ENCODE data around the gene ITGAL.

The ITGAL gene

GRCh38 chr16:30555315-30556124, 83.0 kb downstream of the ITGAL start:
- Histone ChIP-seq H3K4me2 (ENCODE audit: low read length) (no peak overlapping the region), H2AFZ (ENCODE audit: low read depth, low read length) (no peak overlapping the region), H3K36me3 (replicated peaks; ENCODE audit: low read depth, low read length) (peaks cover 18% of the 10 kb centered on the region), H3K4me1 (ENCODE audit: low read length) (peaks cover 17% of the 10 kb centered on the region), H3K27me3 (ENCODE audit: low read depth, low read length) (no peaks in the 10 kb centered on the region), H3K79me2 (ENCODE audit: low read length) (peaks cover 18% of the 10 kb centered on the region), H3K4me3 (ENCODE audit: low read length) (no peak overlapping the region), H3K9me3 (ENCODE audit: insufficient read depth, low read length) (no peaks in the 10 kb centered on the region), H4K20me1 (ENCODE audit: insufficient read depth, low read length) (no peaks in the 10 kb centered on the region), H3K9ac (ENCODE audit: low read length) (no peak overlapping the region), H3K27ac (ENCODE audit: low read length) (no peak overlapping the region)
- TF ChIP-seq CTCF (IDR thresholded peaks at IDR 0.05; ENCODE audit: low read depth, low read length) = no peak
- no peak for TF ChIP-seq EZH2phosphoT487 (IDR thresholded peaks at IDR 0.05; ENCODE audit: low read depth)

- peaks cover 17% of the 10 kb centered on the region for H3K4me1 ChIP-seq (ENCODE audit: low read length)
- H2AFZ ChIP-seq (ENCODE audit: low read depth, low read length) = no peak overlapping the region
- H4K20me1 ChIP-seq (ENCODE audit: insufficient read depth, low read length) = no peaks in the 10 kb centered on the region
- no peaks in the 10 kb centered on the region for H3K27me3 ChIP-seq (ENCODE audit: low read depth, low read length)
- H3K79me2 ChIP-seq (ENCODE audit: low read length) = peaks cover 18% of the 10 kb centered on the region
- peaks cover 18% of the 10 kb centered on the region for H3K36me3 ChIP-seq (replicated peaks; ENCODE audit: low read depth, low read length)
- no peaks in the 10 kb centered on the region for H3K9me3 ChIP-seq (ENCODE audit: insufficient read depth, low read length)
- no peak overlapping the region for H3K4me2 ChIP-seq (ENCODE audit: low read length)
- H3K9ac ChIP-seq (ENCODE audit: low read length) = no peak overlapping the region
- no peak for TF ChIP-seq CTCF (IDR thresholded peaks at IDR 0.05; ENCODE audit: low read depth, low read length)
- TF ChIP-seq EZH2phosphoT487 (IDR thresholded peaks at IDR 0.05; ENCODE audit: low read depth) = no peak
- H3K4me3 ChIP-seq (ENCODE audit: low read length) = no peak overlapping the region
- no peak overlapping the region for H3K27ac ChIP-seq (ENCODE audit: low read length)
These were observed 83.6 kb downstream of the ITGAL start for GRCh38 chr16:30556125-30556473.

- TF ChIP-seq EZH2phosphoT487 (IDR thresholded peaks at IDR 0.05; ENCODE audit: low read depth) = no peak
- no peak for TF ChIP-seq CTCF (IDR thresholded peaks at IDR 0.05; ENCODE audit: low read depth, low read length)
- Histone ChIP-seq H3K4me2 (ENCODE audit: low read length) (peak overlapping the region; percentile 99), H3K4me3 (ENCODE audit: low read length) (peak overlapping the region; percentile 86), H3K79me2 (ENCODE audit: low read length) (peaks cover 18% of the 10 kb centered on the region), H3K27ac (ENCODE audit: low read length) (peak overlapping the region; percentile 76), H2AFZ (ENCODE audit: low read depth, low read length) (peak overlapping the region; percentile 54; the same call in 1 of the 2 replicates), H4K20me1 (ENCODE audit: insufficient read depth, low read length) (no peaks in the 10 kb centered on the region), H3K27me3 (ENCODE audit: low read depth, low read length) (no peaks in the 10 kb centered on the region), H3K36me3 (replicated peaks; ENCODE audit: low read depth, low read length) (peaks cover 15% of the 10 kb centered on the region), H3K9ac (ENCODE audit: low read length) (peak overlapping the region; percentile 80), H3K4me1 (ENCODE audit: low read length) (peaks cover 20% of the 10 kb centered on the region), H3K9me3 (ENCODE audit: insufficient read depth, low read length) (no peaks in the 10 kb centered on the region)
These were observed 85.1 kb downstream of the ITGAL start for GRCh38 chr16:30557707-30557956.

- H2AFZ ChIP-seq (ENCODE audit: low read depth, low read length) = peak within 1 kb of the TSS; percentile 54; the same call in 1 of the 2 replicates
- TF ChIP-seq EZH2phosphoT487 (IDR thresholded peaks at IDR 0.05; ENCODE audit: low read depth) = no peak
- TF ChIP-seq CTCF (IDR thresholded peaks at IDR 0.05; ENCODE audit: low read depth, low read length) = peak; percentile 15; the same call in 1 of the 2 replicates
These were observed 85.6 kb downstream of the ITGAL start, which contains the start of gene ZNF764 for GRCh38 chr16:30557957-30558788. Gene ZNF764 (minus strand): TSS chr16:30558374. CDS start chr16:30558182, 192 bp downstream.

More at GRCh38 chr16:30557957-30558788, 85.6 kb downstream of the ITGAL start, which contains the start of gene ZNF764:
- Histone ChIP-seq H4K20me1 (ENCODE audit: insufficient read depth, low read length) (no peaks in the 10 kb centered on the region), H3K27me3 (ENCODE audit: low read depth, low read length) (no peaks in the 10 kb centered on the region), H3K4me3 (ENCODE audit: low read length) (peak within 1 kb of the TSS; percentile 86), H3K4me2 (ENCODE audit: low read length) (peak within 1 kb of the TSS; percentile 99), H3K36me3 (replicated peaks; ENCODE audit: low read depth, low read length) (peaks cover 11% of the 10 kb centered on the region), H3K79me2 (ENCODE audit: low read length) (peaks cover 18% of the 10 kb centered on the region), H3K9me3 (ENCODE audit: insufficient read depth, low read length) (no peaks in the 10 kb centered on the region), H3K4me1 (ENCODE audit: low read length) (peaks cover 20% of the 10 kb centered on the region), H3K27ac (ENCODE audit: low read length) (peak within 1 kb of the TSS; percentile 76), H3K9ac (ENCODE audit: low read length) (peak within 1 kb of the TSS; percentile 80)

Data from OCI-LY3 (cell line).